ENCODE results near the gene CCDC73. TPM values are rescaled to one million over a fixed set of nuclear protein-coding genes. Genes with fewer than 3 reads are reported as not detected.
"Not testable (repeated sequence)": the region's sequence is repeated elsewhere in the genome, so short reads cannot be mapped to it uniquely, and the experiment has no call there.

The CCDC73 gene
- 4.1 TPM for total RNA-seq (ENCODE audit: insufficient read depth, low replicate concordance)

DNA sequence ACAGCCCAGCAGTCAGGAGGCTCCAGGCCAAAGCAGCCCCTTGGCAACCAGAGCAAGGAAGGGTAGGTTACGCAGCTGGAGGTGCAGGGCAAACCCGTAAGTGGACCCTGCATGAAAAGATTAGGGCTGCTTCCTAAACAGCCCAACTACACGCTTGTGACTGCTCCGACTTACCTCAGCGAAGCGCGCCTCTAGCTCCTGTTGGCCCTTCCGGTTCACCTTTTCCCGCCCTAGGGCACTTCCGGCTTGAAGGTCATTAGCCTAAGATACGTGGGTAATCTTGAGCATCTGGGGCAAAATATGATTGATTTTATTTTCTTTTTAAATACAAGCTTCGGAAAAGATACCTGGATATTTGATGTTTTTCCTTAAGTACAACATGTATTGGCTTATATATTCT lies at the start of gene CCDC73:
Gene CCDC73, minus strand, starts transcription at position 224 of the 400 bp plus-strand sequence. CDS start 34,419 bp downstream, outside the sequence.
- no peak for DNase-seq (ENCODE audit: low spot score)

DNA sequence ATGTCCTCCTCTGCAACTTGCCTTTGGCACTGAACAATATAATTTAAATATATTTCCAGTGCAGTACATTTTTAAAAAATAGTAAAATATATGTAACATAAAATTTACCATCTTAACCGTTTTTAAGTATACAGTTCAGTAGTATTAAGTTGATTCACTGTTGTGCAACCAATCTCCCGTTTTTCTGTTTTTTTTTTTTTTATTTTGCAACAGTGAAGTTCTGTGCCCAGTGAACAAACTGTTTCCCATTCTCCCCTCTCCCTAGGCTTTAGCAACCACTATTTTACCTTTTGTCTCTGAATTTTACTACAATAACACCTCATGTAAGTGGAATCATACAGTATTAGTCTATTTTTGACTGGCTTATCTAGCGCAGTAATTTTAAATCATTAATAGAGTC lies 49.1 kb upstream of the CCDC73 start:
- DNase-seq (ENCODE audit: low spot score), result no peak

DNA sequence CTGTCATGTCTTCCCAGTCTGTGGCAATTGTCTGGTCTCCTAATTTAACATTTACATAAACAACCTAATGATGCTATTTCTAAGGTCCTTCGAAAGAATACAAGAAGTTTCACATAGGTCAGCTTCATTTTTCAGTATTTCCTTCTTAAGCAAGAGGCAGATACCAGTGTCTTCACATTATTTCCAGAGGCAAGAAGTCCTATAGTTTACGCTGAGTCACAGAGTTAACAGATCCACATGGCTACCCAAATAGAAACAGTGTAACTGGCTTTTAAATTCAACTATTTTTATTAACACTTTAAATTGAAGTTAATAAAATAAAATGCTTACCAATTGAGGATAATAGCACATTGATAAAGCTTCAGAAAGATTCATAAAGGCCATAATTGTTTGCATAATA lies 46.1 kb upstream of the CCDC73 start:
- no peak for DNase-seq (ENCODE audit: low spot score)

DNA sequence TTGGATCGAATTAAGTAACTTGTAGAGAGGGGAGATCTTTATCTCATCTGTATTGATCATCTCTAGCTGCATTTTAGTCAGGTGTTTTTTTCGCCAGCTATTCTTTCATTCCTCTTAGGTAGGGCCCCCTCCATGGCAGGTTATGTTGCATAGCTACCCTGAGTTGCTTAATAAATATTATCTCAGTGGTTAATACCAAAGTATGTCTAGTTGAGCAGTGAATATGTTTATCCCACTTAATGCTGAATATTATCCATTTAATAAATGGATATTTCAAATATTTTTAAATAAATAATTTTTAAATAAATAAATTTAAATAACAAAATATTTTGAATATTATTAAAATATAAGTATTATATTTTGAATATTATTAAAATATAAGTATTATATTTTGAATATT lies 44.8 kb upstream of the CCDC73 start:
- no peak for DNase-seq (ENCODE audit: low spot score)

DNA sequence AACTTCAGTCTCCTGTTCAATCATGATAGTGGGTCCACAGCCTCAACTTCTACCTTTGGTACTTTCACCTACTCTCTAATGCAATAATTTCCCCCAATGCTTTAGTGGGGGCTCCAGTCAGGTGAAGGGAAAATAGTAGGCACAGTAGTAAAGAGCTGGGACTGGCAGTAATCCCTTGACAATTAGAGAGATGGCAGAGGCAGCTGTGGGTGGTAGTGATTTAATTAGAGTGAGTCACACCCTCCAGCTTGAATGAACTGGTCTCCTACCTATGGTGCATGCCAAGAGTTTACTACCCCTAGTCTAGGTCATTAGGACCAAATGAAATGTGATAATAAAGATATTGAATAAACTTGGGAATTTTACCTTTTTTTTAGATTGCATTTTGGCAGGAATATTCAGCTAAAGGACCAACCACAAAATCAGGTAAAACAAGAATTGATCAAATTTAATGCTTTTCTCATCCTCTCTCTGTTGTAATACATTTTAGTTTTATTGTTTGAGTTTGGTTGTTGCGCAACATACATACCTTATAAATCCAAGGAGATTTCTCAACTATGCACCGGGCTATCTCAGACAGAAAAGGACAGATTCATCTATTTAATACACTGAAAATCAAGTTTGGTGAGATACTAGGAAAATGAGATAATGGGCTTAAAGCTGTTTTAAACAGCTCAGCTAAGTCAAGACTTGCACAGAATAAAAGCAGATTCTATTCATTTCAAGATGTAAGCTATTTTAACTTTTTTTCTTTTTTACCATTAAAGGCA lies 44.2 kb upstream of the CCDC73 start:
- peak; percentile 74 for DNase-seq (ENCODE audit: low spot score)

DNA sequence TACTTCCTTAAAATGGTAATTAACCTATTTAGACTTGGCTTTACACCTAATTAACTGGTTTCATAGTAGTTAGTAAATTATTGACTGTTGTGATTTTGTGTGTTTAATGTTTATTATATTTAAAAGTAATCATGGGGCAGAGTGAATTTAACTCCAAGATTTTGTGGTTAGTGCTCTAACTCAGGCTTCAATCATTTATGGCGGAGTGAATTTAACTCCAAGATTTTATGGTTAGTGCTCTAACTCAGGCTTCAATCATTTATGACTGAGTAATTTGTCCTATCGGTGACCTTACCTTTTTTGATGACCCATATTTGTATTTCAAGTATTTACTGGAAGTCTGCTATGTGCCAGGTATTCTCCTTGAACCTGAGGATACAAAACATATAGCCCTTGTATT lies 42.5 kb upstream of the CCDC73 start:
- DNase-seq (ENCODE audit: low spot score), result no peak

DNA sequence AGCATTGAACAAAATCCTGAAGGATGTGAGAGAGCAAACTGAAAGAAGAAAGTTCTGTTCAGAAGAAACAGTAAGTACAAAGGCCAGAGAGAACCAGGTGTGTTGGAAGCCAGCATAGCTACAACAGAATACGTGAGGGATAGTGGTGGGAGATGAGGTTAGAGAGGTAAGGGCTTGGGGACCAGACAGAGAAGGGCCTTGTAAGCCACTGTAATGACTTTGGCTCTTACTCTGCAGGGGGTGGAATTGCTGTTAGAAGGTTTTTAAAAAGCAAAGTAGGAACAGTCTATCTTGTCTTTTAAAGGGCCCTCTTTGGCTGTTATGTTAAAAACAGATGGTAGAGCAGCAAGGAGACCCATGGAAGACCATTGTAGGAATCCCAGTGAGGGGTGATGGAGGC lies 39.5 kb upstream of the CCDC73 start:
- DNase-seq (ENCODE audit: low spot score), result no peak

DNA sequence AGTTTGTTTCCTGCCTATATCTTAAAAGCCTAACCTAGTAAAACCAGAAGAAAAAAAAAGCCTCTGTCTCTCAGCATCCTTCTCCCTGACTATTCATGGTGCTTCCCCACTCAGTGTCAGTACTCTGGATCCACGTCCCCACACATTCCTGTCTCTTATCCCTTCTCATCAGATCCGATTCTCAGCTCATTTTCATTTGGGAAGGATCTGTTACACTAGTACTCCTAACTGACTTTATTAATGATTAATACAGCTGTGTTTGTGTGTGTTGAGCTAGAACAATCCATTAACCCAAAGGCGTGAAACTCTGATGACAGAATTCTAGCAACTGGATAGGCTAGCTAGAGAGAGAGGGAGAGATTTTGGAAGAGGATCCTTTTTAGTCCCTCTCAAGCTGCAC lies 36.8 kb upstream of the CCDC73 start:
- DNase-seq (ENCODE audit: low spot score), result no peak

DNA sequence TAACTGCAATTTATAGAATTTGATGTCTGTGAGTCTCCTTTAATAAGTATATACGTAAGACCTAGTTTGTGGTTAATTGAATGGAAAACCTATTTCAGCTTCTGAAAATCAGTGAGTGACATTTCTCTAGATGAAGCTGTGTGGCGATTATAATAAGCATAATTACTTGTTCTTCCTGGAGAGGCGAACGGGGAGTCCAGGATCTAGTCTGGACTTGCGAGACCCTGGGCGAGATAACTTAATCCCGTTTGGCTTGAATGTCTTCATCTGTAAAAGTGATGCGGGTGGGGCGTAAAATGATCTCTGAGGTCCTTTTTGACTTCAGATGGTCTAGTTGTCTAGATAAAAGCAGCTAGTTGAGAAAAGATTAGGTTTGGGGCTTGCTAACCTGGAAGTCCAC lies 36.3 kb upstream of the CCDC73 start:
- DNase-seq (ENCODE audit: low spot score), result peak; percentile 32

DNA sequence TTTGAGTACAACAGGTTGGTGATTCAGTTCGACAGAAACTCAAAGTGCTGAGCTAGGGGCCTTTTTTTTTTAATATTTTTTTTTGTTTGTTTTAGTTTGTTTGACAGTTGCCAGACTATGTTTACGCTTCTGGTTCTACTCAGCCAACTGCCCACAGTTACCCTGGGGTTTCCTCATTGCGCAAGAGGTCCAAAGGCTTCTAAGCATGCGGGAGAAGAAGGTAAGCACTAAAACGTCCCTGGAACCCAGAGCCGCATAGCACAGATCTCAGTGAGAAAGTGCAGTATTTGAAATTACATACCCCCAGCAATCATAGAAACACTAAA lies 35.9 kb upstream of the CCDC73 start:
- peak; percentile 44 for DNase-seq (ENCODE audit: low spot score)

DNA sequence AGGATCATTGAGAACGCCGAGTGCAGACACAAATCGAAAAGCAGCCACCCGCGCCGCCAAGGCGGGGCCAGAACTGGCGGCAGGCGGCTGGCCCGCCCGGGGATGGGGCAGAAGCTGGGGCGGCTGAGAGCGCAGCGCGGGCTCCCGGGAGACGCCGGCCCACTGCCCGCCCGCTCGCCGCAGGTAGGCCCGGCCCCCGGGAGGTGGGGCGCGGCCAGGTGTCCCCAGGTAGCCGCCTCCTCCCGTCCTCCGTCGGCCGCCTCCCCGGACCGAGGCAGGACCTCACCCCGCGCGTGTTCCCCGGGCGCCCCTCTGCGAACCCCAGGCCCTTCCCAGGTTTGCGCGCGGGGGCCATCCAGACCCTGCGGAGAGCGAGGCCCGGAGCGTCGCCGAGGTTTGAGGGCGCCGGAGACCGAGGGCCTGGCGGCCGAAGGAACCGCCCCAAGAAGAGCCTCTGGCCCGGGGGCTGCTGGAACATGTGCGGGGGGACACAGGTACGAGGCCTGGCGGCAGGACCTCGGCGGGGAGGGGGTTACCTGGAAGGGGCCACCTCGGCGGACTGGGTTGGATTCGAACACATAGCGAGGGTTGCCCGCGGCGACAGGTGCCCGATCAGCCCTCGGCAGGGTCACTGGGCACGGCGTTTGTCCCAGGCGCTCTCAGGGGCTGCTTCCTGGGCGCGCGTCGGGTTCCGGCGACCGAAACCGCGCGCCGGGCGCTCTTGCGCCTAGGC lies 35.4 kb upstream of the CCDC73 start, which contains the start of gene PRRG4:
Gene PRRG4, plus strand, starts transcription at position 248 of the 733 bp plus-strand sequence. CDS start 603 bp downstream, outside the sequence.
- peak; percentile 56 for DNase-seq (ENCODE audit: low spot score)

DNA sequence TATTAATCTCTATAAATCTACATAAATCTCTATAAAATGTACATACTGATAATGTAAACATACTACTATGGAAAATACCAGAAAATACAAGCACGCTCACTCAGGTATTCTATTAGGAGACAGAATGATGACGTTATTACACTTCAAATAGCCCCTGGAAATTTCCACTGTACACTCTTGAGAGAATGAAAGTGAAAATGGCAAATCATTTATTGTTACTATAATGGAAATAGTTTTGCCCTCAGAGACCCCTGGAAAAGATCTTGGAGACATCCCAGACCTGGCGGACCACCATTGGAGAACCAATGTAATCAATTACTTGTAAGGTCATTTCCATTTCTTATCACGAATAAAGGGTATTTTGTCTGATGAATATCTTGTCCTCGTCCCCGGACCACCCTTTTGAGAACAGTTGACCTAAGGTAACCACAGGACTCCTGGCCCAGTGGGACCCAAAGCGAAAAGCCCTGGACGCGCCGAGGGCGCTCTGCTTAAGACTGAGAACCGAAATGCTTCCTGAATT lies 34.8 kb upstream of the CCDC73 start:
- DNase-seq (ENCODE audit: low spot score), result peak; percentile 21

DNA sequence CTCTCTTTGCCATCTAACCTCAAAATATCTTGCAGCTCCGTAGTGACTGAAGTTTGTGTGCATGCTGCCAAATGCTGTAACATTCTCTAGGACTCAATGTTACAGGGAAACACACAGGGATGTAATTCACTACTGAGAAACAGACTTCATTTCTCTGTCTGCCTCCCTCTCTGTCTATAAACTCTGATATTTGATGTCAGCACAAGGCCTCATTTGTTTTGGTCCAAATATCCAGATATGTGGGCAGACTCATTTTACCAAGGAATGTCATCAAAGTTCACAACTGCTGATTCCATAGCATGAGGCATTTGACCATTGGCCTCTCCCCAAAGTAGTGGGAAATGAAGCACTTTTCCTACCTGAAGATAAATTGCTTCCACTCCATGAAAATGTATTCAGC lies 32.8 kb upstream of the CCDC73 start:
- no peak for DNase-seq (ENCODE audit: low spot score)

DNA sequence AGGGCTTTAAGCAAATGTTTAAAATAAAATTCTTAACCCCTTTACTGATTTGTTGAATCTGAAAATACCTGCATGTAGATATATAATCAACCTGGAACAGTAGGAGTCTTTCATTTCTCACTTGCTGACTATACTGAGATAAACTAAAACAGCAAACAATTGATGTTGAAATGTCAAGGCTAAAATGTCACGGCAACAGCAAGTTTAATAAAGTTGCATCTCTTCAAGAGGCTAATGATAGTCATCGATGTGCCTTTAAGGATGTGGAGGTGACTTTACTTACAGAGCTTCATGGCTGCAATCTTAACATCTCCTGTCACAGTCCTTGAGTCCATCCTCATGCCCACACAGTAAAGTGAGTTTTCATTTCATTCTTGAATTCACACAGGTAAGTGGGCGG lies 31.7 kb upstream of the CCDC73 start:
- DNase-seq (ENCODE audit: low spot score), result no peak

DNA sequence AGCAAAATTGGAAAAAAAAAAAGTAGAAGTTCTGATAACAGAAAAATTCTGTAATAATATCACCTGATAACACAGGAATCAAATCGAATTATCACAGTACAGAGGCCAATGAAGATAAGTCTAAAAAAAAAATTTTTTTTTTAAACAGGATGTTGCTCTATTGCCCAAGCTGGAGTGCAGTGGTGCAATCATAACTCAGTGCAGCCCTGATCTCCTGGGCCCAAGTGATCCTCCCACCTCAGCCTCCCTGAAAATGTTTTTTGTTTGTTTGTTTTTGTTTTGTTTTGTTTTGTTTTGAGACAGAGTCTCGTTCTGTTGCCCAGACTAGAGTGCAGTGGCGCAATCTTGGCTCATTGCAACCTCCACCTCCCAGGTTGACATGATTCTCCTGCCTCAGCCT lies 29.2 kb upstream of the CCDC73 start:
- not testable (repeated sequence) for DNase-seq (ENCODE audit: low spot score)

DNA sequence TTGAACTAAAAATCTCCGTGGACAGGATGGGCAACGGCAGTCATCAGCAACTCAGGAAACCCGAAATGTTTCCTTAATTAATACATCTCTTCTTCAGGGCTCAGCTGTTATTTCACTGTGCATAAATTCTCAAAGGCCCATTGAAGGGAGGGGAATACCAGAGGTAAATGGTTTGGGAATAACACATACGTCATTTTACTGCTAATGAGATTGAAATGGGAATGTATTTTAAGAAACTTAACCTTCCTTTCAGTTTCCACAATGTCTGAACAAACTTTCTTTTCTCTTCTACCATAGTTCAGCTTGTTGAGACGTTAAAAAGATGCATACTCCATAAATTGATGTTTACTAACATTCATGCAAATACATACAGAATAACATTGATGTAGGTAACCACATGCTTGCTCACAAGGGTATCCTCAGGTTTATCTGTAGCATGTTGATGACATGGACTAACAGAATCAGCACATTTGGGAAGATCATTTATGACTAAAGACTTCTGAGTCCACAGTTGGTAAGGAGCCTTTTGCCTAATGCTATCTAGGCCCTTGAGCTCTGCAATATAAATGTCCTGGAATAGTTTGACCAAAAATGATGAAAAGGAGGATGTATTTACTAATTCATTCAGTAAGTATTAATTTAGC lies 27.6 kb upstream of the CCDC73 start:
- no peak for DNase-seq (ENCODE audit: low spot score)

DNA sequence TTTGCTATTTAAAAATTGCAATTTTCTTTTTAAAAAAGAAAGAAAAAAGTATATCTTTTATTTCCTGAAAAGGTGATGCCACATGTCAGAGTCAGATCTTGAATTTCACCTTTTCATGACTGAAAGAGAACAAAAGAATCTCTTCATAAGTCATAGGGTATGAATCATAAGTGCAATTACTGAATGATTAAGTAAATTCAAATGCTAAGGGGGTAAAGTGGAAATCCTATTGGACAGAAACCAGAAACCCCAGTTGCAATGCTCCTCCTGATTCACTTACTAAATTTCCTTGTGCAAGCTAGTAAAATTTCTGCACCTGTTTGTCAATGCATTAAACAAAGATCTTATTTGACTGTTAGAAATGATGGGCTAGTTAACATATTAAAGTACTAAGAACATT lies 27.1 kb upstream of the CCDC73 start:
- no peak for DNase-seq (ENCODE audit: low spot score)

DNA sequence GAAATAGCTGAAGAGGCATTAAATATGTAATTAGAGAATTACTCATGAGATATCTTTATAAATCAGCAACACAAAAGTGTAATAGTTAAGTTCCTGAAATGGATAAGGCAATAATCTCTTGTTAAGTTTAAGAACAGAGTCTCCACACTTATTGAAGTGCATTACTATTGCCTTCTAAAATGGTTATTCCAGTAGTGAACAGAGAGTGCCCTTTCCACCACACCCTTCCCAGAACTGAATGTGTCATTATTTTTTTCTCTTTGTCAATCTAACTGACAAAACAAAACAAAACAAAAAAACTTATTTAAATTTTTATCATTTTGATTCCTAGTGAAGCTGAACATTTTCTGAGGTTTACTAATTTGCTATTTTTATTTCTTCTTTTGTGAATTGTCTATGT lies 26.0 kb upstream of the CCDC73 start:
- DNase-seq (ENCODE audit: low spot score), result no peak

DNA sequence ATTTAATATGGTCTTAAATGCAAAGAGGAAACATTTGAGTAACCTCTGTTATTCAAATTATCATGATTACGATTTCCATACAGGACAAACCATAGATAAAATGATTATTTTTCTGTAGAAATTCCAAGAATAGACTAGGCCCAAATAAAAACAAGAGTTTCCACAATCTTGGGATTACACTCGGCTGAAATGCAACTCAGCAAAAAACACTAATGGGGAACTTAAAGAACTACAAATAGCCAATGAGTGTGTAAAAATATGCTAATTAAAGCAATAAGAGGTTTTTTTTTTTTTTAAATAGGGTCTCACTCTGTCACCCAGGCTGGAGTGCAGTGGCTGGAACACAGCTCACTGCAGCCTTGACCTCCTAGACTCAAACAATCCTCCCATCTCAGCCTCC lies 24.7 kb upstream of the CCDC73 start:
- no peak for DNase-seq (ENCODE audit: low spot score)

DNA sequence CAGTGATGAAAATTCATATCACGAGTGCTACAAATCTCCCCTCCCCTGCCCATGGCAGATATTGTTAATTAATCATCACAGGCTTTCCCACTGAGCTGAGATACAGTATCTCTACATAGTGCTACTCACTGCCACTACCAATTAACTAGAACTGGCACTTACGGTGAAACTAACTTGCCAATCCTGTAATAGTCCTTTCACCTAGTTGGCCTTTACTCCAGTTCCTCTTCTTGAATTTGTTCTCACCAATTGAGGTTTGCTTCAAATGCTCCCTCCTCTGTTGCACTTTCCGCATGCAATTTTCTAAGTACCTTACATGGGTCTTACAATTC lies 23.4 kb upstream of the CCDC73 start:
- DNase-seq (ENCODE audit: low spot score), result no peak

DNA sequence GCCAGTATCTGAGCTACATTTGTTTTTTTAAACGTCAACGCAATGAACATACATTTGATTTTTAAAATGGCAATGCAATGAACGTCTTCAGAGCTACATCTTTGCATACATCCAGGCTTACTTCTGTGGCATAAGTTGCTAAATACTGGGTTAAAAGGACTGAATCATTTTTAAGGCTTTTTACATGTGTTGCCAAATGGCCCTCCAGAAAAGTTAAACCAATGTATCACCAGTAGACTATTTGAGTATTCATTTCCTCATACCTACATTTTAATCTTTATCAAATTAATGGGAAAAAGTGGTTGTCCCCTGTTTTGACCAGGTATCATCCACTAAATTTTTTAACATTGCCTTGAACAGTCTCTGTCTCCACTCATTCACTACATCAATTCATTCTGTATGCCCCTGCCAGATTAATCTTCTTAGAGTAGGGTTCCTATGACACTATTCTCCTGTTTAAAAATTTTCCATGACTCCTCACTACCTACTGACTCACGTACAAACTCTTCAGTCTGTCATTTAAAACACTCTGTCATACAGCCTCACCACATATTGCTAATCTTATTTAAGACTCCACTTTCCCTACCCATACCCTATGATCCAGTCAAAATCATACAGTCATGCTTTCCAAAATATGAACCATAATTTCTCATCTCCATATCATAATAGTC lies 22.9 kb upstream of the CCDC73 start:
- DNase-seq (ENCODE audit: low spot score), result no peak

DNA sequence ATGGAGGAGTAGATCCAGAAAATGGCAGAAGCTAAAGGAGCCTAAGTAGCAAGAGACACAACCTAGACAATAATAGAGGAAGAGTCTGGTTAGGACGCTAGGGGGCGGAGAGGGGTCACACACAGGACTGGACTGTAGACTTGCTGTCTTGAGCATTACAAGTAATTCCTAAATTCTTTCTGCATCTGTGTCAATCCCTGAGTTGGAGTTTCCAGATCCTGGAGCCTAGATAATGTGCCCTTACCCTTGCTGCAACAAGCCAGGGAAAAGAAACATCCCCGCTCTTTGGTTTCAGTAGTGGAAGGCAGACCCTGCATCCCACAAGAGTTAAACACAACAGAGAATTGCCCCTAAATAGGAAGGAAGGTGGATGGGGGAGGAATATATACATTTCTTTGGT lies 14.9 kb upstream of the CCDC73 start:
- peak; percentile 81 for DNase-seq (ENCODE audit: low spot score)
